Fibroblast of mammary gland (primary cell): Measurements from ENCODE around the gene DDX47.

Experiments used
- DNase-seq: peaks from one replicate; pipeline ENCODE4 v3.0.0-alpha.2; 2010; ENCODE audit warnings: low read depth
- H3K4me3 ChIP-seq: 2 replicates; pipeline ENCODE4 v1.5.1; 2011; ENCODE audit warnings: low read depth, mild to moderate bottlenecking, low read length, moderate library complexity; ENCODE audit not compliant: control insufficient read depth
- CTCF ChIP-seq: conservative IDR thresholded peaks from 2 replicates; pipeline ENCODE4 v1.5.1; 2011; ENCODE audit warnings: low read depth, low read length, inconsistent platforms; ENCODE audit not compliant: control insufficient read depth, insufficient read depth

Gene DDX47

DNA sequence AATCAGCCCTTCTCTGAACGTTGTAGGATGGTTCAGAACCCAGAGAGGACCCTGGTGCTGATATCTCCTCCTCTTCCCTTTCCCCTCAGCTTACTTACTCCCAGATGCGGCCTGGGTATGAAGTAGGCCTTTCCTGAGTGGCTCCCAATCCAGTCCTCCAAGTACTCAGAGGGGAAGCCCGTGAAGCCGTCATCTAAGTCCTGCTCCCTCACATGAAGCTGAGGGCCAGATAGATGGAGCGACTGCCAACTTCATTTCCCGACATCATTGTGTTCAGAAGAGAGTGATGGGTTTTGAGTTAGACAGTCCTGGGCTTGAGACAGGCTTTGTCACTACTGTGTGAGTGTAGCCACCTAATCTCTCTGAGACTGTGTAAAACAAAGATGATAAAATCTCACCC lies 25.0 kb upstream of the DDX47 start:
- TF ChIP-seq CTCF, result no peak
- peak; percentile 17 for DNase-seq
- no peak overlapping the region for H3K4me3 ChIP-seq

- H3K4me3 ChIP-seq, result no peak overlapping the region
- peak; percentile 87 for DNase-seq
- TF ChIP-seq CTCF, result peak; percentile 84
Observed at GRCh38 chr12:12788675-12789368, 24.3 kb upstream of the DDX47 start.

GRCh38 chr12:12790956-12791355 lies 22.2 kb upstream of the DDX47 start:
- TF ChIP-seq CTCF, result no peak
- no peak for DNase-seq
- H3K4me3 ChIP-seq, result no peak overlapping the region

DNA sequence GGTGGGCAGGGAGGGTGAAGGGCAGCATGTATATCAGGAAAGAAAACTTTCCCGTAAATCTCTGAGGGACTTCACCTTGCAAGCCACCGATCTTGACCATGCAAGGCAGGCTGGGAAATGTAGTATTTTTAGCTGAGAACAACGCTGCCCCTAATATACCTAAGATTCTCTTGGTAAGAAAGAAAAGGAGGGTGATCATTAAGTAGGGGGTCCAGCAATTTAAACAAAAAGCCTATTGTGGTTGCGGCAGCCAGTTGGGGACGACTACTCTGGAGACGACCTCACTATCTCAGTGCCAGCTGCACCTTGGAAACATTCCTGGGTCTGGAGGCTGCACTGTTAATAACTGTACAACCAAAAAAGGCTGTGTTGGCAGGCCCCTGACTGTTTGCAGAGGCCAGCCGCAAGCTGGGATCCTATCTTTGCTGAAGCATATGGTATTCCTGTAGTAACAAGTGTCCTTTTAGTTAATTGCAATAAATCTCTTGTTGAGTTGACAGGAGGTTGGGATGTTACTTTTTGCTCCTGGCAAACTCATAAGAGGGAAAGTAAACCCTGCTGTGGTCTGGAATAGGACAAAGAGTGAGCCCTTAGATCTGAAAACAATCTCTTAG lies 21.3 kb upstream of the DDX47 start:
- TF ChIP-seq CTCF, result no peak
- peak; percentile 30 for DNase-seq
- H3K4me3 ChIP-seq, result no peak overlapping the region

- no peak for TF ChIP-seq CTCF
- DNase-seq, result no peak
- H3K4me3 ChIP-seq, result no peak overlapping the region
Observed at GRCh38 chr12:12792421-12792820, 20.7 kb upstream of the DDX47 start.

DNA sequence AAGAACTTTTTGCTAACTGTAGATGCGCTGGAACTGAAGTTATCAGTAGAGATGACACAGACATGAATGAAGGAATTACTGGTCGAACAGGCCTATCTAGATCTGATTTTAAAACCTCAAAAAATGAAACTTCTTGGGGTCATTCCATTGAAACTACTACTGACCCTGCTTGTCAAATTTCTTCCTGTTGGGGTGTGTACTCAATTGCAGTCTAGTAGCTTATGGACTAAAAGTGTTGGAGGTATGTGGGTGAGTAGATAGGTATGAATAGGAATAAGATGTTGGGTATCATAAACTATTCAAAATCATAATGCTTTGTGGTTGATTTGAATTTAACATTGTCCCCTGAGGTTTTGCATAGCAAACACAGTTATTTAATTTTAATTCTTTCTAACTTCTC lies 18.5 kb upstream of the DDX47 start:
- no peak overlapping the region for H3K4me3 ChIP-seq
- TF ChIP-seq CTCF, result no peak
- DNase-seq, result no peak

DNA sequence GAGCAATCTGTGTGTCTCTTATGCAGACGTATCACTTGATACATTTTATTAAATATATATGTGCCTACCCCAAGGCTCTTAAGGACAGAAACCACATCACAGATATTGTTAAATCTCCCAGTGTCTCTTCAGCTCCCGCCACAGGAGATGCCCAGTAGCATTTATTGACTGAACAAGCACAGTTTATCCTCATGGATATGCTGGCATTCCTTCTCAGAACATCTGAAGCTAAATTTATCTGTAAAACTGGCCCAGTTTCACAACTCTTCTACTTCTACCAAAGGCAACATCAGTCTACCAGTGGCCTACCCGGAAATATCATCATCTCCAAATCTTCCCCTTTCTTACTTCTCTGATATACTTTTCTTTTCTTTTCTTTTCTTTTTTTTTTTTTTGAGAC lies 17.0 kb upstream of the DDX47 start:
- DNase-seq, result no peak
- no peak overlapping the region for H3K4me3 ChIP-seq
- TF ChIP-seq CTCF, result no peak
